Left colon (tissue), 2 donors: Measurements from ENCODE around the gene CMTM7. TPM values are rescaled to one million over a fixed set of nuclear protein-coding genes. Genes with fewer than 3 reads are reported as not detected.

Experiments used
- ATAC-seq: fragments of 200-7000 bp; cut with Tn5 transposase; one replicate; pipeline ENCODE4 v1.9.1; 2020; ENCODE audit warnings: mild to moderate bottlenecking, moderate library complexity
- DNase-seq, 2 donors: peaks; one replicate each; pipeline ENCODE4 v3.0.0-alpha.2; 2020
- intact Hi-C, 2 donors: fragments of 100-400 bp; cut with DNase I in 1 of 2; cut with micrococcal nuclease in 1 of 2; formaldehyde crosslinking; loops; one replicate each; pipeline versions ENCODE4 v1.11.2 to v1.14.0; 2022; cut with DNase I, micrococcal nuclease
- total RNA-seq, 2 donors: library from RNA; stranded (reverse); fragmentation: NEBNext Ultra II Directional; extraction: Animal tissue kit (Norgen Biotek cat#: 25700); gene quantifications; one replicate each; pipeline ENCODE4 v1.2.1, GENCODE V29; 2021
- donor health status: DM: no; HTN: no; CAD: no.
- donor health status: DM: yes; HTN: yes; CAD: no.

Gene CMTM7
- total RNA-seq, 2 donors from 2014 or later: 5.8 to 7.4 TPM

DNA sequence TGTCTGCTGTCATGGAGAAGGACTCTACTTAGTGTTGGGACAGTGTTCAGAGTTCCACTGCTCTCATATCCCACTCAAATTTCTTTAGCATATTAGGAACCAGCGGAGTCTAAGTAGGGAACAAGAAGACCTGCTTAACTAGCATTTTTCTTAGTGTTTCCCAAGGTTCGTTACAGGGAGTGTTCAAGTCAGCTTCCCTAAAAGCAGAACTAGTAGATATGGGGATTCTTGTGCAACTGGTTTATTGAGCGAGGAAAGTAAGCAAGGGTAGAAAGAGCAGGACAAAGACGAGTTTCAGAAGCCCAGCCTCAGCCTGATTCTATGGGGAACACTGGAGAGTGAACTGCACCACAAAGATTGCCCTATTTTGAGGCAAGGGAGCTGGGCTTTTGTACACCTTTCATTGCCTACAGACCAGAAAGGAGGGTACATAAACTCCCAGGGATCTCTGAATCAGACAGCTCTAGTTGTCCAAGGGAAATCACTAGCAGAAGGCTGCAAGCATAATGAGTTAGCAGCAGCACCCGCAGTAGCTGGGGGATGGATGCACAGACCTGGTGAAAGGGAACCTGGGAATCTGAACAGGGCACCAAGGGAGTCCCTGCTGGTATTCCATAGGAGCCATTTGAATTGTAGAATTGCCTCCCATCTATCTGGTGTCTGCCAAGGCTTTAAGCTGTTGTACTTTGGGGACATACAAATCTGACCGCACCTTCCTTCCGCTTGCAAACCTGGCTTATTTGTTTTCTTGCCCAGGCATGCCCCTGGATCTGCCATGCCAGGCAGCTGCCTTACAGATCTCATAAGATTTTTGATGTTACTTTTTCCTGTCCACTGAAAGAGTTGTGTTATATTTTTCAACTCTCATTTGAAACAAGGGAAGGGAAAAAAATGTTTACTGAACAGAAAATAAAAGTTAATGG lies 15.1 kb downstream of the CMTM7 start:
- intact Hi-C loops: no loop called here
- ATAC-seq: peak; percentile 45
- no peak for DNase-seq

DNA sequence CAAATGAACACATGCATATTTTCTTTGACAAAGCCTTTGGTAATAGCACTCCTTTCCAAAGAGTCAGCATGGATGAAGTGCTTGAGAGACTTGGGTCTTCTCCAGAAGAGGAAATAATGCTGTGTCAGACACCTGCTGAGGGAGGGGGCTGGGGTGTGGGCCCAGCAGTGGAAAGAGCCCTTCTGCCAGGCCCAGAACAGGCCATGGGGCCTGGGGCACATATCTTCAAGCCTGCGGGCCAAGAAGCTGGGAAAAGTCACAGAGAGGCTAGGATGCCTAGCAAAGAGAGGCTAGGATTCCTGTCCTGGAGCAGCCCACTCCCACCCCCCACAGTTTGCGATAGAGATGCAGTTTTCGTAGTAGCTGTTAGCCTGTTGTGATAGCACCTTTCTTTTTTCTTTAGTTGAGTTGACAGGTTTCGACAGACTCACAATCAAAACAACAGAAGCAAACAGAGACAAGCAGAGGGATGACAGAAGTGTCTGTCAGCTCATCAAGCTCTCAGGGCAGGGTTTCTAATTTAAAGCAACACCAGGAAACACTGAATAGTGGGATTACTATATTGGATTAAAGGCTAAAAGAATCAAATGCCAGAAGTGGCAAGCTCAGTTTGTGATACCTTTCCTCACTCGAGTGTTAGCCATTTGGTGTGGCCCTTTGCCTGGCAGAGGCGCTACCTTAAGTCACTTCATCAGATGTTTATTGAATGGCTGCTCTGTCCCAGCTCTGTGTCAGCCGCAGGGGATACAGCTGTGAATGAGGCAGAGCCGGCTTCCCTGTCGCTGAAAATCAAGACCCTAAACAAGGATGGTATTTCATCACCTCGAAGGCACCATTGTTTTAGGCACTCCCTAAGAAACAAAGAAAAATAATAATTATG lies 19.0 kb downstream of the CMTM7 start:
- ATAC-seq (no peak), DNase-seq (no peak)
- intact Hi-C loops: no loop called here

DNA sequence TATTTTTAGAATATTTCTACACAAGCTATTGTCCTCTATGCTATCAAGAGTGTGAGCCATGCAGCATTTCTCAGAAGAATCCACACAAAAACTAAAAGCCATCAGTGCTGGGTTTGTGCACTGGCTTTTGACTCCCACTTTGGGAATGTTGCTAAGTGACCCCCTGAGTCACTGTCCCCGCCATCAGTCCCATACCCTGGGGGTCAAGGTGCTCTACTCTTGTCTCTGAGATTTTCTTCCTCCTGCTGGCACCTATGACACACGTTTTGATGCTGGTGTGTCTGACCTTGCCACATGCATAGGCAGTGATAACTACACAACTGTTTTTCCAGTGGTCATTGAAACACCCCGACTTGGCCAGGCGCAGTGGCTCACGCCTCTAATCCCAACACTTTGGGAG lies 19.8 kb downstream of the CMTM7 start:
- DNase-seq (no peak), ATAC-seq (no peak)
- intact Hi-C loops: no loop called here

DNA sequence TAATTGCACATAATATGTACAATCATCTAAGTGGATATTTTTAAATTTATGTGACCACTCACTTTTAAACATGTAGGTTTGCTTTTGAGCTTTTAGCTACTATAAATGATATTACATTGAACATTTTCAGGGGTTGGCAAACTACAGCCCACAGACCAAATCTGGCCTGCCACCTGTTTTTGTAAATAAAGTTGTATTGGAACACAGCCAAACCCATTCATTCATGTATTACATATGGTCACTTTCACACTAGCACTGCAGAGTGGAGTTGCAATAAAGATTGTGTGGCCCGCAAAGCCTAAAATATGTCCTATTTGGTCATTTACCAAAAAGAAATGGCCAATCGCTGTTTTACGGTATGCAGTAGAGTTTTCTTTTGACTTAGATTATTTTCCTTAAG lies 21.2 kb downstream of the CMTM7 start:
- ATAC-seq (no peak), DNase-seq (no peak)
- intact Hi-C loops: no loop called here

DNA sequence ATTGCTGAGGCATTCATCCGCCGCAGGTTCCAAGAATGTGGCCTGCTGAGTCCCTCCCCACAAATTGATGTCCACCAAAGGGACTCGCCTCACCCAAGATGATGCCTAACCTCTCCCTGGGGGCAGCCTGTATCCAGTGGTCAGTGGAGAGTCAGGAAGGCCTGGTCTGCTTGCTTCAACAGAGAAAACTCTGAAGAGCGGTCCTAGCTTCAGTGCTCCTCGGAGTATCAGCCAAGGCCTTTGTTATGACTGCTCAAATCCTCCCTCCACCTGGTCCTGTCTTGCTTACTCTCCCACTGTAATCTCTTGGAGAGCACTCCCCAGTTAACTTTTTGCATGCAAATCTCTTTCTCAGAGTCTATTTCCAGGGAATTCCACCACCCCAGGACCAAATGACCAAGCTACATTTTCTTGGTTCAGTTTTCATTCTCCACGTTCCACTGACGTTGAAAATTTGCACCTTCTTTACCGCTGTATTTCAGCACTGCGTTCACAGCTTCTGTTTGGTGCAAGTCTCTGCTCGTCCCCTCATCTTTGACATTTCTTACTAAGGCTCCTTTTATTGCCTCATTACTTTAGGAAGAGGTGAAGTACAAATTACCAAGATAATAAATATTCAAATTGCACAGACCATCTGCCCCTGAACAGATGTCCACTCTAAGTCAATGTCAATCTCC lies 22.3 kb downstream of the CMTM7 start:
- intact Hi-C loops: no loop called here
- ATAC-seq (no peak), DNase-seq (no peak)

DNA sequence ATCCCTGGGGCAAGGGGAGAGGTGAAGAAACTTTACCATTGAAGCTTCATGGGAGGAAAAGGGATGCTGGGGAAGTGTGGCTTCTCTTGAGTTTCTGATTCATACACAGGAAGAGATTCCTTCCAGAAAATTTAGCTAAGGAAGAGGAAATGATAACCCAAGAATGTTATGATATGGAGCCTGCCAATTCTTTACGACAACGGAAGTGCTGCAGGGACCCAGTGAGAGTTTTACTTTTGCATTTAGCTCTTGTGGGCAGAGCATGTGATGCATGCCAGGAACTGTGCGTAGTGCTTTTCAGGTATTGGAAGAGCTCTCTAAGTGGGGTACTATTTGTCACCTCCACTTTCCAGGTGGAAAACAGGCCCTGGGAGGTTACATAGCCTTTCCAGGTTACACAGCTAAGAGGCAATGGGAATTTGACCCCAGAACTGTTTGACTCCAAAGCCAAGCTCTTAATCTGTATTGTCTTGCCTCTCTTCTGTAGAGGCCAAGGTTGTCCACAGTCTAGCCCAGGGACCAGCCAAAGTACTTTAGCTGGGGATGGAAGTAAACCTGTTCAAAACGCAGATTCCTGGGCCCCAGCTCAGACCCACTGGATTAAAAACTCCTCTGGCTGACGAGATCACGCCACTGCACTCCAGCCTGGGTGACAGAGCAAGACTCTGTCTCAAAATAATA lies 23.0 kb downstream of the CMTM7 start:
- ATAC-seq (peak; percentile 56), DNase-seq (peak in 1 of 2 donors; percentile 50)
- intact Hi-C loops: no loop called here

DNA sequence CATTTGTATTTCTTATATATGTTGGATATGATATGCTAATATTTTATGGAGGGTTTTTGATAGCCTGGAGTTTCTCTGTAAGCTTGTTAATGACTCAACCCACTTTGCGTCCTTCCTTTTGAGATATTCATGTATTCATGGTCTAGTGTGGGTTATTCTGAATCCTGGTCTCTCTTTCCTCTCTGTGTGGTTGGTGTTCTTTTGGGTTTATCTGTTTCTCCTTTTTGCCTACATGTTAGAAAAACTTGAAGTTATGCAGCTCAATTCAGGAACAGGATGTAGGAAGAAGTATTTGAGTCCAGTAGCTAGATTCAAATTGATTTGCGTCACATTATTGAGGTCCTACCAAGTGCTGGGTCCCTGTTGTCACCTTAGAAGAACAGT lies 28.1 kb downstream of the CMTM7 start:
- no peak for DNase-seq
- no peak for ATAC-seq
- intact Hi-C loops: no loop called here

DNA sequence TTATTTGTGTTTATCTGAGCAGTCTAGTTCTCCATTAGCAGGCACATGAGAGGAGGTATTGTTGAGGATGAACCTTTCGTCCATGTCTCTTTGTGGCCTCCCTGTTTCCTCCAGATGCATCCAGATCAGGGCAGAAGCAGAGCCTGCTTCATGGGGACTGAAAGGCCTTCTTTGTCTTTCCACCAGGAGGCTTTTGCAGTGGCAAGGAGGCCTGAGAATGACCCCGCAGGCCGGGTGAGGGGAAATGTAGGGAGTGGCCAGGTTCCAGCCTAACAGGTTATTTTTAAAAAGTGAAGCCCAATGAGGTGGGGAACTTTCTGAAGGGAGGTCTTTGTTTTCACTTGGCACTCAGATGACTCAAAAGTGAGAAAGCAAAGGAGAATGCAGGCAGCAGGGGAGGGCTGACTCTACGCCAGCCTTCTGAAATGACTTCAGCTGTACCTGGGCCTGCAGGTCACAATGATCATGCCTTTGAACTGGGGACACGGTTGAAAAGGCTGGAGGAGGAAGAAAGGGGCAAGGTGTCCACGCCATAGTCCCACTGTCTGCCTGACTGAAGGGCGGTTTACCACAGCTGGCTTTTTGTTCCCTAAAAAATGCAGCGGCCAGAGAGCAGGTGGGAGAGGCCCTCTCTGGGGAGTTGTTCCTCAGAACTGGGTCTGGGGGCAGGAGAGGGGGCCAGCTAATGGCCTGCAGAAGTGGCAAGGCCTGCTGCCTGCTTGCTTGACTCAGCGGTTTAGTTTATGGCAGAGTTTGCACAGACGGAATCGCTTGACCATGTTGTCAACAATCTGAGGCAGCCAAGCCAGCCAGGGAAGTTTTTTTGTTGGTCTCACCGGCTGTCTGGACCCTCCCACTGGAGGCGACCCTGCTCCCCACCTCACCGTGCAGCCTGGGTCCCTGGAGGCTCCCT lies 28.7 kb downstream of the CMTM7 start:
- DNase-seq (peak in 1 of 2 donors; percentile 47), ATAC-seq (peak; percentile 26)
- intact Hi-C loops: no loop called here

DNA sequence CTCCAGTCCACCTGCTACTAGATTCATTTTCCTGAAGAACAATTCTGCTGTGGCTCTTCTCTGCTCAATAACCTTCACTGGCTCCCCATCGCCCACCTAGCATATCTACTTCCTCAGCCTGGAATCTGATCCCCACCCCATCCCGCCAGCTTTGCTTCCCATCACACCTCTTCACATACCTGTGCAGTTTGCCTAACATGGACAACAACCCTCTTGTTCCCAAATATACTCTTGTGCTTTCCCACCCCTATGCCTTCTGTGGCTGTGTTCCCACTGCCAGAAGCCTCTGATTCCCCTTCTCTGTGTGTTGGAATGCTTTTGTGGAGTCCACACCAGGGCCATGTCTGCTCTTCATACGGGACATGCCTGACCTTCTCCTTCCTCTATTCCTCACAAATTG lies 29.5 kb downstream of the CMTM7 start:
- ATAC-seq: no peak
- intact Hi-C loops: no loop called here
- no peak for DNase-seq

DNA sequence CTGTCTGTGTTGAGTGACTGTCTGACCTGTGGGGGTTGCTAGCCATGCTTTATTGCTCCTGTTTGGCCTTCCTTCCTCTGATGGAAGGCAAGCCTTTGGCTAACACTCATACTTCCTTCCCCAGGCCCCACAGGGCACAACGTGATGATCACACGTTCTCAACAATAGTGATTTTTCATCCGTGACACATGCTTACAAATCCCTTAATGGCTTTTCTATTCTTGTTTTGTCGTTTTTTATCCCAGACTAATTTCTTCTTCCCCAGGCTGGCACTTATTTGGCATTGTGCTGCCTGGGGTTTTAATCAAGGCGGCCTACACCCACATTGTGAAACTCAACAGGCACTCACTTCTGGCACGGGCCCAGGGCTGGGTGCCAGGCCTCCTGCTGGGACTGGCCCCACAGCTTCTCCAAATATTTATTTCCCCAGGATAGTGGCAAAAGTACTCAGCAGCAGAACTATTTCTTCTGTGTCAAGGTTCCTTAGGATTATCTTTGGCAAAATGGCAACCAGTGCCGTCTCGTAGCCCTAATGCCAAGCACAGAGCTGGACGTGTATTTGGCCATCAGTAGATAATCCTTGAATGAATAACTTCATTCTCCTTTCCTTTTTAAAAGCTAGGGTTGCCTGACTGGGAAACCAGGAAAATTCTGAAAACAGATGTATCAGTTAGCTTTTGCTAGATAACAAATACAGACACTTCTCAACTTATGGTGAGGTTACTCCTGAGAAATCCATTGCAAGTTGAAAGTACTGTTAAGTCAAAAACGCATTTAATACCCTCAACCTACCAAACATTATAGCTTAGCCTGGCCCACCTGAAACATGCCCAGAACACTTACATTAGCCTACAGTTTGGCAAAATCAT lies 30.6 kb downstream of the CMTM7 start:
- DNase-seq: peak; percentile 89 to 91
- peak; percentile 89 for ATAC-seq
- intact Hi-C loops: no loop called here

DNA sequence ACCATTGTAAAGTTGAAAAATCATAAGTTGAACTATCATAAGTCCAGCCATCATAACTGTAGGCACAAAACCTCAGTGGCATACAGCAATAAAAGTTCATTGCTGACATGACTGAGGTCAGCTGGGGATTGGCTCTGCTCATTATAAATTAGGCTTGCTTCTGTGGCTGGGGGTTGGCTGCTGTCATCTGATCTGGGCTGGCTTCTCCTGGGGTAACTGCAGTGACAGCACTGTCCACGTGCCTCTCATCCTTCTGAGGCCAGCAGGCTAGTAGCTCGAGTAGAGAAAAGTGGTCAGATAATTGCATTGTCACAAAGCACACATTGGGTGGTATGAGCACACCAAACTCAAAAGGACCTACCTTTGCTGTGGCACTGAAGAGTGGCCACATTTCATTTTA lies 31.3 kb downstream of the CMTM7 start:
- intact Hi-C loops: no loop called here
- ATAC-seq (peak; percentile 54), DNase-seq (peak in 1 of 2 donors; percentile 42)

DNA sequence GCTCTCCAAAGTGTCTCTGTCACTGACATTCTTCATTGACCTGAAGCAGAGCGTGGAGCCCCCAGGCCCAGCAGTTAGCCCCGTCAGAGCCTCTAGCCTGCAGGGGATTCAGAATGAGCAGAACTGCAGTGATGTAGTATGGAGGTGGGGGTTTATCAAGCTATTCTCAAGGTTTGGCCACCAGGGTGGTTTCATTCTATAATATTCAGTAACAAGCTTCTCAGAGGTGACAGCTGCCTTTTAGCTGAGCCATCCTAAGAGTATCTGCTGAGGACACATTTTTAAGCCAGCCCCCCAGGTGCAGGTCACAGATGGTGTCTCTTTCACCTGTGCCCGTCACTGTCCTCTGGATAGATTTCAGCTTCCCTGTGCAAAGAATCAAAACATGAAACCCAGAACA lies 31.9 kb downstream of the CMTM7 start:
- ATAC-seq (no peak), DNase-seq (no peak)
- intact Hi-C loops: no loop called here

DNA sequence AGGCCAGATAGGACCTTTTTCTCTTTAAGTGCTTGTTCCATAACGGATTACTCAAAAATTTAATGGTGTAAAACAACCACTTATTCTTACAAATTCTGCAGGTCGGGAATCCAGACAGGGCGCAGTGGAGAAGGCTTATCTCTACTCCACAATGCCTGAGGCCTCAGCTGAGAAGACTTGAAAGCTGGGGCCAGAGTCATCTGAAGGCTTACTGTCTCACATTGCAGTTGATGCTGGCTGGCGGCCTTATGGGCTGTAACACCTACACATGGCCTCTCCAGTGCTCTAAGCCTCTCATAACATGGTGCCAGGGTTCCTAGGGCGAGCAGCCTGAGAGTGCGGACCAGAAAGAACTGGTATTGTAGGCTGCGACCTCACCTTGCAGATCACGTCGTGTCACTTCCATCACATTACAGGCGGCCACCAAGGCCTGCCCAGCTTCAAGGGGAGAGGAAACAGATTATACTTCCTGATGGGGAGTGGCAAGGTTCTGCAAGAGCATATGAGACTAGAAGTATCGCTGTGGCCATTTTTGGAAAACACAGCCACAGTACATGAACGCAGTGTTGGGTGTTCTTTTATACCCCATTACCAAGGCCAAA lies 32.4 kb downstream of the CMTM7 start:
- intact Hi-C loops: no loop called here
- ATAC-seq (no peak), DNase-seq (no peak)

DNA sequence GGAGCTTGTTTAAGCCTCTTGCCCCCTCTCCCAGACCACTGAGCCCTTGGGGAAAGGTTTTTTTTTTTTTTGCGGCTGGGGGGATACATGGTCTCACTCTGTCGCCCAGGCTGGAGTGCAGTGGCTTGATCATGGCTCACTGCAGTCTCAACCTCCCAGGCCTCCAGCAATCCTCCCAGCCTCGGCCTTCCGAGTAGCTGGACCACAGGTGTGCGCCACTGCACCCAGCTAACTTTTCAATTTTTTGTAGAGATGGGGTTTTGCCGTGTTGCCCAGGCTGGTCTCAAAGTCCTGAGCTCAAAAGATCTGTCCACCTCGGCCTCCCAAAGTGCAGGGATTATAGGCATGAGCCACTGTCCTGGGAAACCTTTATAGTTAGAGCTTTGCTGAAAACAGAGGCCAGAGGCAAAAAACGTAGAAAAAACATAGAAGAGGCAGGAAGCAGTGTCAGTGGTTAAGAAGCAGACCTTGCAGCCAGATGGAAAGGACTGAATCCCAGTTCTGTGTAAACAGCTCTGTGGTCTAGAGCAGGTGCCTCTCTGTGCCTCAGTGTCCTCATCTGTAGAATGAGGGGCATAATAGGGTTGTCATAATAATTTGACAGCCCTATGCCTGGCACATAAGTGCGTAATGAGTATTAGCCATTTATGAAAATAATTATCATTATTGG lies 33.1 kb downstream of the CMTM7 start:
- no peak for ATAC-seq
- no peak for DNase-seq
- intact Hi-C loops: no loop called here

DNA sequence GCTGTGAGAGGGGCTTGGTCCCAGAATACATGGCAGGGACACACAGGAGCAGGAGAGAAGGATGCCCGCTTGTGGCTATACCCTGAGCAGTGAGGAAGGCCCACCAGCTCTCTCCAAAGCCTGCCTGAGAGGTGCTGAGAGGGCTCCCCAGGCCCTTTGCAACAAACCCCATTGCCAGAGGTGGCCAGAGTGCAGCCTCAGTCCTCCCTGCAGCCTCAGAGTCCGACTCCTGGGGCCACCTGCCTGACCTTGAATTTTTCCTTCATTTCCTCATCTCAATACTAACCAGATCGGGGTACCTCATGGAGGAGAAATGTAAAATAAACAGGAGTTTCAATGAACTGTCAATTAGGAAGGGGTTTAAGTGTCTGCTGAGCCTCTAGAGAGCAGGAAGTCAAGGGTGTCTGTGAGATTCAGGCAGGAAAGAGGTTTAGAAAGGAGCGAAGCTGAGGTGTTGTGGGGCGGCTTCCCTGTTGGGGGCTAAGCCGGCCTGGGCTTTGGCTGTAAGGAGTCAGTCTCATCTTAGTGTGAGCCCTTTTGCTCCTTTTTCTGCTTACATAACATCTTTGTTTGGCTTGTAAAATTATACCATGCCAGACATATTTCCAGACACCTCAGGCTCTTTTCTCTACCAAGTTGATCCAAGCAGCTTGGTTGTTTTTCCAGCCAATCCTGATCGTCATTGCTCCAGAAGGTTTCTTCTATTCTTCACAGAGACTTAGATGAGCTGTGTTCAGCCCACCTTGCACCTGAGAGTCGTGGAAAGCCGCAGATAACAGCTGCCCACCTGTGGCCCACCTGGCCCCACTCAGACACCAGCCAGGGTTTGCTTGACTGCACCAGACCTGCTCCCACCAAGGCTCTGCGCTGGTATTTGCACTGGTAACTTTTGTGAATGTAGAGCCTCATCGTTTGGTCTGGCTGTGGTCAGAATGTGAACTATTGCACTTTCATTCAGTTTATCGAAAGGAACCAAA lies 36.7 kb downstream of the CMTM7 start:
- no peak for ATAC-seq
- intact Hi-C loops: no loop called here

More for the DNA sequence above, 36.7 kb downstream of the CMTM7 start:
- DNase-seq: no peak
